Esophagus squamous epithelium (tissue), 5 donors: Measurements from ENCODE around the gene AP3B1. TPM values are rescaled to one million over a fixed set of nuclear protein-coding genes. Genes with fewer than 3 reads are reported as not detected.

Source experiments
- DNase-seq: peaks from one replicate; lab custom pipeline; 2025; lab: John Stamatoyannopoulos, UW
- H3K27ac ChIP-seq, 4 donors: fragments of 200-600 bp; sonication (generic); one replicate each; pipeline ENCODE4 v1.5.1; 2016 to 2019; ENCODE audit warnings: mild to moderate bottlenecking in 1 of 4
- H3K27me3 ChIP-seq, 4 donors: fragments of 200-600 bp; sonication (generic); 1 replicate in 3 of 4; 2 replicates in 1 of 4; pipeline versions ENCODE4 v1.5.1 to v1.6.0; 2017 to 2021; ENCODE audit warnings: antibody characterized with exemption in 1 of 4
- H3K36me3 ChIP-seq, 3 donors: fragments of 200-600 bp; sonication (generic); one replicate each; pipeline ENCODE4 v1.5.1; 2016 to 2019
- H3K4me1 ChIP-seq, 3 donors: fragments of 200-600 bp; sonication (generic); one replicate each; pipeline ENCODE4 v1.5.1; 2017 to 2019
- H3K4me3 ChIP-seq, 4 donors: fragments of 200-600 bp; sonication (generic); 1 replicate in 3 of 4; 2 replicates in 1 of 4; pipeline ENCODE4 v1.5.1; 2016 to 2019; ENCODE audit warnings: mild to moderate bottlenecking in 2 of 4, moderate library complexity in 1 of 4
- H3K9me3 ChIP-seq, 3 donors: fragments of 200-600 bp; sonication (generic); one replicate each; pipeline ENCODE4 v1.5.1; 2016 to 2019
- POLR2A ChIP-seq, 4 donors: fragments of 450-650 bp; IDR thresholded peaks; one replicate each; pipeline ENCODE4 v1.6.1; 2017; ENCODE audit warnings: antibody characterized with exemption in 4 of 4, mild to moderate bottlenecking in 4 of 4, moderate library complexity in 3 of 4
- WGBS, 2 donors: methylation state at CpG; one replicate each; pipeline ENCODE4 v1.1.5; 2018; 5-methylcytosine and 5-hydroxymethylcytosine counted together
- intact Hi-C: fragments of 100-400 bp; cut with DNase I; formaldehyde crosslinking; loops from one replicate; pipeline ENCODE4 v1.15.0; 2022
- total RNA-seq, 4 donors: library from RNA; depleted of rRNA; stranded (reverse); fragments of >200 nt; gene quantifications; one replicate each; pipeline ENCODE4 v1.1.0, GENCODE V29; 2016
- TF ChIP-seq, protein P1 (sequence below), 6 experiments: fragments of 450-650 bp in 4 of 6; fragments of 200-600 bp in 2 of 6; sonication (generic) in 2 of 6; IDR thresholded peaks; one replicate each; pipeline ENCODE4 v1.5.1; 2016 to 2019; ENCODE audit warnings: antibody characterized with exemption in 6 of 6, mild to moderate bottlenecking in 4 of 6, moderate library complexity in 4 of 6
- donor health status: DM: yes; HTN: yes; CAD: no.

AP3B1 gene
- total RNA-seq, 4 donors from 2014 or later: 30.7 to 48.5 (median 41.9) TPM

DNA sequence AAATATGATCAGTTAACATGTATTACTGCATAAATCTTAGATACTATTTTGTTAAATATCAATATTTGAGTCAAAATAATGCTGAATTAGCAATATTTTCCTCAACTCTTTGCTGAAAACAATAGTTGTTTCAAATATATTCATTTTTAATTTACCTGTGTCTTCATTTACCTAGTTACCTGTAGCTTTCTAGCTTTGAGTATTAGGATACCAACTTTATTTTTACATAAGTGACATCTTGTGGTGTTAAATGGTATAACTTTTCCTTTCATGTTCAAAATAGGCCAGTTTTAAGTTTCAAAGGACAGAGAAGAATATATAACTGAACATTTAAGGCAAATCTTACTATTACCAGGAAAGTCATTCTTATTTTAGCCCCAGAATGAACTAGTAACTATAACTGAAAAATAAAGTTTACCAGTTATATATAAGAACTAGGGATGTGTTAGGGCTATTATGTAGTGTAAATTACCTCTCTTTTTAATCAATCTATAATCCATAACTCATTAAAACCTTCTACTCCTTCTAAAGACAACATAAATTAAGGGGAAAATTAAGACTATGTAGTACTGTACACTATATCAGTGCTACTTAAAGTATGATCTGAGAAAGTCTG is 25.3 kb downstream of the AP3B1 start:
- H3K27ac ChIP-seq: no peak overlapping the region
- intact Hi-C loops: no loop called here
- H3K4me3 ChIP-seq: no peak overlapping the region
- H3K36me3 ChIP-seq: peaks cover 0 to 25% (median 0%) of the 10 kb centered on the region in 3 donors
- DNase-seq: no peak
- TF ChIP-seq, protein P1, sequence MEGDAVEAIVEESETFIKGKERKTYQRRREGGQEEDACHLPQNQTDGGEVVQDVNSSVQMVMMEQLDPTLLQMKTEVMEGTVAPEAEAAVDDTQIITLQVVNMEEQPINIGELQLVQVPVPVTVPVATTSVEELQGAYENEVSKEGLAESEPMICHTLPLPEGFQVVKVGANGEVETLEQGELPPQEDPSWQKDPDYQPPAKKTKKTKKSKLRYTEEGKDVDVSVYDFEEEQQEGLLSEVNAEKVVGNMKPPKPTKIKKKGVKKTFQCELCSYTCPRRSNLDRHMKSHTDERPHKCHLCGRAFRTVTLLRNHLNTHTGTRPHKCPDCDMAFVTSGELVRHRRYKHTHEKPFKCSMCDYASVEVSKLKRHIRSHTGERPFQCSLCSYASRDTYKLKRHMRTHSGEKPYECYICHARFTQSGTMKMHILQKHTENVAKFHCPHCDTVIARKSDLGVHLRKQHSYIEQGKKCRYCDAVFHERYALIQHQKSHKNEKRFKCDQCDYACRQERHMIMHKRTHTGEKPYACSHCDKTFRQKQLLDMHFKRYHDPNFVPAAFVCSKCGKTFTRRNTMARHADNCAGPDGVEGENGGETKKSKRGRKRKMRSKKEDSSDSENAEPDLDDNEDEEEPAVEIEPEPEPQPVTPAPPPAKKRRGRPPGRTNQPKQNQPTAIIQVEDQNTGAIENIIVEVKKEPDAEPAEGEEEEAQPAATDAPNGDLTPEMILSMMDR (IDR thresholded peaks at IDR 0.05): peak in 5 of 6 experiments; percentile 41 to 71 (median 43)
- no peak for TF ChIP-seq POLR2A (IDR thresholded peaks at IDR 0.05)
- H3K27me3 ChIP-seq: no peaks in the 10 kb centered on the region
- no peaks in the 10 kb centered on the region for H3K4me1 ChIP-seq
- no peaks in the 10 kb centered on the region for H3K9me3 ChIP-seq

DNA sequence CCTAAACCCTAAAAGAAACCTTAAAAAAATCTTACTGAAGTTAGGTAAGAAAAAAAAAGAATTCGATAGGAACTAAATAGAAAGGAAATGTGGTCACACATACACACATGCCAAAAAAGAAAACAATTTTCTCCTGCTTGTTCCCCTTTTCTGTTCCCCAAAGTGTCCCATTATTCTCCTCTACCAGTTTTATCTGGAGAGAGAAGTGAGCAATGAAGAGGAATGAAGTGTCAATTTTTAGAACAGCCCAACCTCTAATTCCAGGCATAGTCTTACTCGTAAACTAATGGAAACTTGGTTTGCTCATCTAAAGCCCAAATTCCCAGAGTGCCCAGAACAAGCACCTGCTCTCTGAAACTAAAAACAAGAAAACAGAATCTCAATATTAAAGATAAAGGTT is 26.1 kb downstream of the AP3B1 start:
- Histone ChIP-seq H3K36me3 (peaks cover 0 to 33% (median 0%) of the 10 kb centered on the region in 3 donors), H3K27me3 (no peaks in the 10 kb centered on the region), H3K9me3 (no peaks in the 10 kb centered on the region), H3K4me3 (no peak overlapping the region), H3K27ac (no peak overlapping the region), H3K4me1 (no peaks in the 10 kb centered on the region)
- WGBS, 2 donors: 54 to 89% methylated on average over 2 of the region's 2 CpGs
- intact Hi-C loops: no loop called here
- no peak for TF ChIP-seq POLR2A (IDR thresholded peaks at IDR 0.05)
- TF ChIP-seq, protein P1 (IDR thresholded peaks at IDR 0.05): no peak
- no peak for DNase-seq

DNA sequence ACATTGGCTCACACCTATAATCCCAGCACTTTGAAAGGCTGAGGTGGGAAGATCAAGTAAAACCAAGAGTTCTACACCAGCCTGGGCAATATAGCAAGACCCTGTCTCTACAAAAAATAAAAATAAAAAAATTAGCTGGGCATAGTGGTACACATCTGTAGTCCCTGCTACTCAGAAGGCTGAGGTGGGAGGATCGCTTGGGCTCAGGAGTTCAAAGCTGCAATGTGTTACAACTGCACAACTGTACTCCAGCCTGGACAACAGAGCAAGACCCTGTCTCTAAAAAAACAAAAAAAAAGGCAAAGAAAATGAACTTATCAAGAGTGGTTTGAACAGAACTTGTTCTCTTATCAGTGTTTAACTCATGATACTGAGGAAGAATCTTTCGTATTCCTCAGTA is 29.3 kb downstream of the AP3B1 start:
- WGBS, 2 donors: 93 to 98% methylated on average over 2 of the region's 2 CpGs
- Histone ChIP-seq H3K27ac (no peak overlapping the region), H3K4me1 (no peaks in the 10 kb centered on the region), H3K27me3 (no peaks in the 10 kb centered on the region), H3K9me3 (no peaks in the 10 kb centered on the region), H3K4me3 (no peak overlapping the region), H3K36me3 (peaks cover 0 to 60% (median 0%) of the 10 kb centered on the region in 3 donors)
- intact Hi-C loops: no loop called here
- no peak for DNase-seq
- TF ChIP-seq, protein P1 (IDR thresholded peaks at IDR 0.05): no peak
- no peak for TF ChIP-seq POLR2A (IDR thresholded peaks at IDR 0.05)

DNA sequence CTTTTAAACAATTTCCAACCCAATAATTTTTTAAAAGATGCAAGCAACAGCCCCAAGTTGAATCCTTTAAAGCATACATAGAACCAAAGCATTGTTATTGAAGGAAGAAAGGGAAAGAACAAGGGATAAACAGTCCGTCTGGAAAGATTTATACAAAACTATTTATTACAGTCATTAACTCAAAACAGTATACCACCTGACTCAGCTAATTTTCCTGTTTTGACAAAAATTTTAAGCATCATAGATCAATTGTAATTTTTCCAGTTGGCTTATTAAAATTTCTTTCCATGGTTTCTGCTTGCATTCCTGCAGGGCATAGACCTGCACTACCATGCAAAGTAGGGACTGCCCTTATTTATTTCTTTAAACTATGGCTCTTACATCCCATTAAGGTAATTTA is 29.9 kb downstream of the AP3B1 start:
- Histone ChIP-seq H3K9me3 (no peaks in the 10 kb centered on the region), H3K27me3 (no peaks in the 10 kb centered on the region), H3K27ac (no peak overlapping the region), H3K36me3 (peaks cover 0 to 62% (median 0%) of the 10 kb centered on the region in 3 donors), H3K4me3 (no peak overlapping the region), H3K4me1 (no peaks in the 10 kb centered on the region)
- WGBS, 2 donors: 86 to 93% methylated on average over 1 of the region's 1 CpG
- intact Hi-C loops: no loop called here
- DNase-seq: no peak
- TF ChIP-seq, protein P1 (IDR thresholded peaks at IDR 0.05): no peak
- no peak for TF ChIP-seq POLR2A (IDR thresholded peaks at IDR 0.05)

DNA sequence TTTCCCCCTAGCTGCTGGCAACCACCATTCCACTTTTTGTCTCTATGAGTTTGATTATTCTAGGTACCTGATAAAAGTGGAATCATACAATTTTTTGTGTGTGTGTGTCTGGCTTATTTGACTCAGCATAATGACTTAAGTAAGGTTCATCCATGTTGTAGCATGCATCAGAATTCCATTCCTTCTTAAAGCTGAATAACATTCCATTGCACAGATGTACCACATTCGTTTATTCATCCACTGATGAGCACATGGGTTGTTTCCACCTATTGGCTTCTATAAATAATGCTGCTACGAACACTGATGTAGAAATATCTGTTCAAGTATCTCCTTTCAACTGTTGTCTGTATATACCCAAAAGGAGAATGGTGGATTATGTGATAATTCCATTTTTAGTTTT is 33.7 kb downstream of the AP3B1 start:
- Histone ChIP-seq H3K27ac (no peak overlapping the region), H3K36me3 (peaks cover 0 to 65% (median 0%) of the 10 kb centered on the region in 3 donors), H3K4me3 (no peak overlapping the region), H3K27me3 (no peaks in the 10 kb centered on the region), H3K9me3 (no peaks in the 10 kb centered on the region), H3K4me1 (no peaks in the 10 kb centered on the region)
- intact Hi-C loops: no loop called here
- WGBS, 2 donors: 49 to 71% methylated on average over 2 of the region's 2 CpGs
- DNase-seq: no peak
- TF ChIP-seq, protein P1 (IDR thresholded peaks at IDR 0.05): no peak
- TF ChIP-seq POLR2A (IDR thresholded peaks at IDR 0.05): no peak
